HT-29 (cell line): Measurements from ENCODE around the gene DRAXIN. TPM values are rescaled to one million over a fixed set of nuclear protein-coding genes. Genes with fewer than 3 reads are reported as not detected.
A peak's percentile ranks its signal among the peaks of the same experiment; 100 is the strongest.

Experiments used
- DNase-seq: peaks from one replicate; pipeline ENCODE4 v3.0.0-alpha.2; 2015; ENCODE audit warnings: low spot score
- total RNA-seq: library from RNA; depleted of rRNA; stranded (reverse); fragments of >200 nt; shearing (Covaris generic); gene quantifications from 2 replicates; pipeline ENCODE4 v1.2.3, GENCODE V29; 2014

The DRAXIN gene
- total RNA-seq, 1 experiment from 2014 or later: not detected

DNA sequence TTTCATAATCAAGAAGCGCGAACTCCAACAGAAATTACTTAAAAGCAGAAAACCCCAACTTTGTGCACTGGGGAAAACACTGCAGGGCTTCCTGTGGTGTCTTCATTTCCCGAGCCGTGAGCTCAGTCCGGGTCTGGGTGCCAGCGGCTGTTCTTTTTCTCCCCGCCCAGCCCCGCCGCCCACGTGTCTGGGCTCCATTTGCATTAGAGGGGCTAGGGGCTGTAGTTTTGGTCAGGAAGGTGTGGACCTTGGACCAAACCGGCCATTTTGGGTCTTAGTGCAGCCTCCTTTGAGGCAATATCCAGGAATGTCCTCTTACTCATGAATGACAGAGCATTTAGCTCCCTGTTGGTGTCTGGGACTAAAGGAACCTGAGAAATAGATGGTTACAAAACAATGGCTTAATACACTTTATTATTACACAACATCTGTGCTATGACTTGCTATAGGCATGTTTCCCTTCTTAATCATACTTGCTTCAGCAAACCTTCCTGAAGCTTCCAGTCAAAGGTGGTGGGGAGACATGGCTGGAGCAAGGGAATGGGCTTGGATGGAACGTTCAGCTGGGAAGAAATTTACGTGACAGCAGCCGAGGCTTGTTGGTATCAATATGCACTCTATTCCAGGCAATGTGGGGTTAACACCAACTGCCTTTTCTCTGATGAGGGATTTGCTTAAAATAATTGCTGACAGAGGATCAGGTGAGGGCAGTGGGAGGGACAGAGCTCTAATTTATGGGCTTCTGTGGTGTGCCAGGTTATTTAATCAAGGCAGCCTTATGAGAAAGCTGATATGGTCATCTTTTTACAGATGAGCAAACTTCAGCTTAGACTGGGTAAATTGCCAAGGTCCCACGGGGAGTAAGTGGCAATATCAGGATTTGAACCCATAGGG is 45.5 kb downstream of the DRAXIN start:
- DNase-seq: peak; percentile 6

DNA sequence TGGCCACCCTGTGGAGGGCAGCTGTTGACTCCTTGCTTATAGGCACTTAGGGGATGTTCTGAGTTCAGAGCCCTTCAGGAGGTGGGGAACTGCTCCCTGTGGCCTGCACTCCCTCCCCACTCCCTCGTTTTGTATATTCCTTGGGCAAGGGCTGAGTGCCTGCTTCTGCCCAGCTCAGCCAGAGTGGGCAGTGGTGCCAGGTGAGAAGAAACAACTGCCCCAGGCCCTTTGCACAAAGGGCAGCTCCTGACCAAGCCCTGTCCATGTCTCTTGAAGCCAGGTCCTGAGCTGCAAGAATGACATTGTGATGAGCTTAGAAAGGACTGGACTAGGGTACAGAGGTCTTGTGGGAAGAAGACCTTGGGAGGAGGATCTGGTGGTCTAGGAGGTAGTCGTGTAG is 46.6 kb downstream of the DRAXIN start:
- DNase-seq: no peak

DNA sequence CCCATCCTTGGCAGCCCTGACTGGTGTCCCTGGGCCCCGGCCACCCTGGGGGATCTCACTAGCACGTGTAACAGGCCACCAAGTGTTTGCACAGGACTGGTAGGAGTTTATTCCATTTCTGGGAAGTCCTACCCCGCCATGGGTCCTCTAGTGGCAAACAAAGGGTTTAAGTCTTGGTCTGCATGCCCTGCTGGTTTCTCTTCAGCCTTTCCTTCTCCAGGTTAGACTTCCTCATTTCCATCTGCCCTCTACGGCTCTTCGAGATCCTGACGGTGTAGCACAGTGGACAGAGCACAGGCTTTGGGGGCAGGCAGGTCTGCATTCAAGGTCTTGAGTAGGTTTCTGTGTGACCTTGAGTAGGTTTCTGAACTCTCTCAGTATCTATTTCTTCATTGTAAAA is 47.3 kb downstream of the DRAXIN start:
- DNase-seq: no peak

DNA sequence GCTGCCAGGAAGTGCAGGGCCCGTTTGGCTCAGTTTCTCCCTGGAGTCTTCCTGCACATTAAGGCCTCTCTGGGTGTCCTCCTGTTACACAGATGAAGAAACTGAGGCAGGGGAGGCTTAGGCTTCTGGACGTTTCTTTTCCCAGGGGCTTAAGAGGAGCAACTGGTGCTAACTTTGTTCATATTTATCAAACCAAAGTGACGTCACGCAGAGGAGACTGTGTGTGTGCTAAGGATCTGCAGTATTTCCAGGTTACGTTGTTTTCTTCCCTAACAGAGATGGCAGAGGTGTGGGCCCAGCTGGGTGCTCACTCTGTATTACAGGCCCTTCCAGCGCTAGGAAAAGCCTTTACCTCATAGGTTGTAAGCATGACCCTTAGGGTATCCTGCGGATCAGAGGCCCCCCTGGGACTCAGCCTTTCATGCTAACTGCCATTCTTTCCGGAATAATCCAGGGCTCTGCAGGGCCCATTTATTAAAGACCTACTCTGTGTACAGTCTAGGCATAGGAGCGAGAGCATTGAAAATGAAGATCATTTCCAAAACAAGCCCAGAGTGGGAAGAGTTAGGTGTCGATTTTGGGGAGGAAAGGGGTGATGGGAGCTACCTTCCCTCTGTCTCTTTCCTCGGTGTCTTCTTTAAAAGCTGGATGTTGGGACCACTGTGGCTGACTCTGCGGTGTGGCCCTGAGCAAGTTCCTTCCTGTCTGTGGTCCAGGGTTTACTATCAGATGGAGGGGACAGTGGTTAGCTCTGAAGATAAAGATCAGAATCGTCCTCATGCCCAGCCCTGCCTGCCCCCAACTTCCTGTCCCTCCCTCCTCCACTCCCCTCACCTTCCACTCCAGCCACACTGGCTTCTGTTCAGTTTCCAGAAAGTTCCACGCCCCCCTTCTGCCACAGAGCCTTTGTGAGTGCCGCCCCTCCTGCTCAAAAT is 49.0 kb downstream of the DRAXIN start:
- no peak for DNase-seq

DNA sequence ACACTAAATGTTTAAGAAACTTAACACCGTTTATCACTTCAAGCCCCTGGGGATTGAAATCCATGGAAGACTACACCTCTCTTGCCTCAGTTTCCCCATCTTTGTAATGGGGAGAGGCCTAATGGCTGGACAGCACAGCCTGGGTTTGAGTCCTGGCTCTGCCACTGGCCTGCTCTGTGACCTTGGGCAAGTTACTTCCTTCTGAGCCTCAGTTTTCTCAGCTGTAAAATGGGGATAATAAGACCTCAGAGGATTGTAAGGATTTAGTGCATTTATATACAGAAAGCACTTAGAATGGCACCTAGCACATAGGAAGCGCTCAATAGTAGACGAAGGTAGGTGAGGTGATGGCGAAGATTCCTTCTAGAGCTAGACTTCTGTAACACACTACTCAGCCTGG is 50.0 kb downstream of the DRAXIN start:
- DNase-seq: no peak

DNA sequence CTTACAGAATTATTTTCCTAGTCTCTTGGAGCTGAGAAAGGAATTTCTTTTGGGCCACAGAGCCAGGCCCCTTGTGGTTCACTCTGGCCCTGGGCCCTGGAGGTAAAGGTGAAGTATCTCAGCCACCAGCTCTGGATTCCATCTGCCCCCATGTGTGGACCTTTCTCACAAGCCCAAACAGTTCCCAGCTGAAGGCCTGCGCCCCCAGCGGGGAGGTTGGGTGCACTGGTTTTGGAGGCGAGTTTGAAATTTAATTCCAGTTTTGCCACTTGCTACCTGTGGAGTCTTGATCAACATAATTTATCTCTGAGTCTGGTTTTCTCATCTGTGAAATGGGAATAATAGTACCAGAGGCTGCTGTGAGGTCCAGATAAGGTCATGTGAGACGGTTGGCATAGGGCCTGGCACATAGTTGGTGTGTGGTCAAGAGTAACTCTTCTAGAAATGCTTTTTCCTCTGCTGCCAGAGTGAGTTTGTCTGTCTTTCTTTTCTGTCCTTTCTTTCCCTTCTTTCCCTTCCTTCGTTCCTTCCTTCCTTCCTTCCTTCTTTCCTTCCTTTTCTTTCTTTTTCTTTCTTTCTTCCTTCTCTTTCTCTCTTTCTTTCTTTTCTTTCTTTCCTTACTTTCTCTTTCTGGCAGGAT is 50.5 kb downstream of the DRAXIN start:
- DNase-seq: no peak

DNA sequence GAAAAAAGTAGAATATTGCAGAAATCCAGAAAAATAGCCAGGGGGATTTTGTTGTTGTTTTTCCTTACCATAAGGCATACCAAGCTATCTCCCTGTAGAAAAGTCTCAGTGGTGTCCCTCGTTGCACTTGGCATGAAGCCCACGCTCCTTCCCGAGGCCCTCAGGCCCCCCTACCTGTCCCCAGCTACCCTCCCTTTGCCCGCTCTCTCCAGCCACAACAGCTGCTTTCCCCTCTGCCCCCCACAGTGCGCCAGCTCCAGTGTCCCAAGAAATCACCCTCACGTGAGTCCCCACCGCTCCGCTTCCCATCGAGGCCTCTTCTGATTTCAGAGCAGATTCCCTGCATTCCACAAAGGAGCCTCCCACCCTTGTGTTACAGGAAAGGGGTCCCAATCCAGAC is 52.8 kb downstream of the DRAXIN start:
- no peak for DNase-seq

DNA sequence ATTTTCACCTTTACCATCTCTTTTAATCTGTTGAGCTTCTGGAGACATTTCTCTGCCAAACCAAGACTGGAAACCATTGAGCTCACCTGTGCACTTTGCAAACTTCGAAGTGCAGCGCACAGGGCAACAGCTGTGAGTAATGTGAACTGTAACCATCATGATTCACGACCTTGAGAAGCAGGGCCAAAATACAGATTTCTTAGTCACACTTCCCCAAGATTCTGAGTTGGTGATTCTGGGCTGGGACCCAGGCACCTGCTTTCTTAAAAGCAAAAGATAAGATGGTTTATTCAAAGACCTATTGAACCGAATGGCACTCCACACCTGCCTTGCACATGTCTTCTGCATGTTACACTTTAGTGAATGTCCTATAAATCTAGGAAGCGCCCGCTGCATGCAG is 54.6 kb downstream of the DRAXIN start:
- no peak for DNase-seq

DNA sequence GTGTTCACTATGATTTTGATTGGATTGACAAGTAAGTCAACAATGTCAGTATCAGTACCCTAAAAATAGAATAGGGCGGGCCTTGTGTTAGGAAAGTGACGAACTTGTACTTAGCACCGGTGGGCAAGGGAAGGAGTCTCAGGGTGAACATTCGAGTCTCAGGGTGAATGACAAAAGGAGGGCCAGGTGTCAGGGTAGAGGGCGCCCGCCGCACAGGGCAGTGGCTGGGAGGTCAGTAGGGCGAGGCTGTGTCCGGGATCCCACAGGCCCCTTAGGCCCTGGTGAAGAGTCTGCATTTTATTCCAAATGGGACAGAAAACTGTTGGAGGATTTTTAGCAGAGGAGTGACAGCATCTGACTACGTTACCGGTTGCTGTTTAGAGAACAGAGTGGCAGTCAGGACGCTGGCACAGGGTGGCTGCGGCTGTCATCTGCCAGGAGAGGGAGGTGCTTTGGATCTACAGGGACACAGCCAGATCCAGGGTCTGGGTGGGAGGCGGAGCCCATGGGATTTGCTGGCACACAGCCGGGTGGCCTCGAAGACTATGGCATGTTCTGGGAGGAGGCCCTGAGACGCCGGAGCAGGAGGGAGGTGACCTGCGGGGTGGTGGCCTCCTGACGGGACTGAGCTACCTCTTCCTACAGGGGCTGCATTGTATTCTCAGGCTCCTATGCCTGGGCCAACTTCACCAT is 55.4 kb downstream of the DRAXIN start:
- no peak for DNase-seq

DNA sequence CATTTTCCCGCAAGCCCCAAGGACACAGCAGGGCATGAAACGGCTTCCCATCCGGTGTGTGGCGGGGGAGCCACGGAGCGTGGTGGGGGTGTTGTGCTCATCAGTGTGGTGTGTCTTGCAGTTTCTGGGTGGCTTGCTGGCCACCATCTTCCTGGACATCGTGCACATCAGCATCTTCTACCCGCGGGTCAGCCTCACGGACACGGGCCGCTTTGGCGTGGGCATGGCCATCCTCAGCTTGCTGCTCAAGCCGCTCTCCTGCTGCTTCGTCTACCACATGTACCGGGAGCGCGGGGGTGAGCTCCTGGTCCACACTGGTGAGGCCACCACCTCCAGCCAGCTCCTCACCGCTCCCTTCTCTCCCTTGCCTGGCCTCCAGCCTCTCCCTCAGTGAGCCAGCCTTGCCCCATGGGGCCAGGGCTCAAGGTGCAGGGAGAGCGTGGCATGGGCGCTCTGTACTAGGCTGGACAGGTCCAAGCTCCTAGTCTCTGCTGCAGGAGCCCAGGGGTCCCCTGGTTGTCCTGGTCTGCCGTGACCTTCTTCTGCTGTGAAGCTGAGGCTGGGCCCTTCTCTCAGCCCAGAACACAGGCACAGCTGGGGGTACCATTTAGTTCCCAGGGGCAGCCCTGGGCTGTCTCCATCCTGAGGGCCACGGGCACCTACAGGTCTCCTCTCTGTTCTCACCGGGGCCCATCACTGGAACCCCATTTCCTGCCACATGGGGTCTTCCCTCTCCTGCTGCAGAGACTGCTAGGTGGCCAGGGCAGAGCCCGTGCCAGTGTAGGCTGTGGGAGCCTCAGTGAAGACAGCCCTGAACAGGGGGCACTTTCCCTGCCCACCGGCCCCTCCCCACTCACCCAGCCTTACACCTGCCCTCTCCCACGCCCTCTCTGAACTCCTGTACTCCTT is 57.0 kb downstream of the DRAXIN start:
- DNase-seq: no peak

DNA sequence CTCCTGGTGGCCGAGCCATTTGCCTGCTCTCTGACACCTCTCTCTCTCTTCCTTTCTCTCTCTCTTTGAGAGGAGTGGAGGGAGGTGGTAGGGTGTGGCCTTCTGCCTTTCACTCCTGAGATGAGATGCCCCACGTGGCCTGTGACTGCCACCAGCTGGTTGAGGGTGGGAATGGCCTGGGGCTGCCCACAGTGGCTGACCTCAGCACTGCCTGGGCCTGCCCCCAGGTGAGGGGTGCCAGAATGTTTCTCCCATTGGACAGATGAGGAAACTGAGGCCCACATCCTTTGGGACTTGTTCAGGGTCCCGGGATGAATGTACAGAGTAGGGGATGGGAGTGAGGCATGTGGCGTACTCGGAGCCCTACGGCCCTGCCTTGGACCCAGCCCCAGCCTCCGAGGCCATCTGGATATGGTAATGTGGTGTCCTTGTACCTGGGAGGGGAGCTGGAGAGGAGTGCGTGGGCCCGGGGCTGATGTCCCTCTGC is 57.7 kb downstream of the DRAXIN start:
- DNase-seq: peak; percentile 44

DNA sequence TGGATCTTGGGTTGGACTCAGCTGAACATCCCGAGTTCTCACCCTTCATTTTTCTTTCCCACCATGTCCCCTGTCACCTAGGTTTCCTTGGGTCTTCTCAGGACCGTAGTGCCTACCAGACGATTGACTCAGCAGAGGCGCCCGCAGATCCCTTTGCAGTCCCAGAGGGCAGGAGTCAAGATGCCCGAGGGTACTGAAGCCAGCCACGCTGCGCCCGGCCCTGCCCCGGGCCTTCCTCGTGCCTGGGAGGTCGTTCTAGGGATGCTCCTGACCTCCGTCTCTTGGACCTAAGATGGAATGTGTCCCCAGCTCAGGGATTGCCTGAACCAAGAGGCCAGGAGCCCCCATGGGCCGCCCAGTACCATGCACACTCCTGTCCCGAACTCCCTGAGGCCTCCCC is 58.5 kb downstream of the DRAXIN start:
- DNase-seq: no peak

DNA sequence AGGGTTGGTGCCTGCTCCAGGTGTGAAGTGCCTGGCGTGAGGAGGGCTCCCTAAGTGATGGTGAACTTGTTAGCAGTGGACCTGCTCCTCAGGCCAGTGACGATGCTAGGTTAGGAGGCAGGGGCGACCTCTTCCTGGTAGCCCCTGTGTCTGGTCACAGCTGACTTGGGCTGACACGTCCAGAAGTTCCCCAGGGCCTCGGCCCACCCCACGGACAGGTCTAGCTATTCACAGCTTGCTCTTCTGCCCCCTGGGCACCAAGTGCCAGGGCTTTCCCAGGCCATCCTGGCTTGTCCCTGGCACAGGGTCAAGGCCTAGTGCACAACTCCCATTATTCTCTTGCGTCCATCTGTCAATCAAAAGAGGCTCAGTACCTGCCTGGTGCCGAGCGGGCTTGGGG is 59.6 kb downstream of the DRAXIN start:
- DNase-seq: no peak

DNA sequence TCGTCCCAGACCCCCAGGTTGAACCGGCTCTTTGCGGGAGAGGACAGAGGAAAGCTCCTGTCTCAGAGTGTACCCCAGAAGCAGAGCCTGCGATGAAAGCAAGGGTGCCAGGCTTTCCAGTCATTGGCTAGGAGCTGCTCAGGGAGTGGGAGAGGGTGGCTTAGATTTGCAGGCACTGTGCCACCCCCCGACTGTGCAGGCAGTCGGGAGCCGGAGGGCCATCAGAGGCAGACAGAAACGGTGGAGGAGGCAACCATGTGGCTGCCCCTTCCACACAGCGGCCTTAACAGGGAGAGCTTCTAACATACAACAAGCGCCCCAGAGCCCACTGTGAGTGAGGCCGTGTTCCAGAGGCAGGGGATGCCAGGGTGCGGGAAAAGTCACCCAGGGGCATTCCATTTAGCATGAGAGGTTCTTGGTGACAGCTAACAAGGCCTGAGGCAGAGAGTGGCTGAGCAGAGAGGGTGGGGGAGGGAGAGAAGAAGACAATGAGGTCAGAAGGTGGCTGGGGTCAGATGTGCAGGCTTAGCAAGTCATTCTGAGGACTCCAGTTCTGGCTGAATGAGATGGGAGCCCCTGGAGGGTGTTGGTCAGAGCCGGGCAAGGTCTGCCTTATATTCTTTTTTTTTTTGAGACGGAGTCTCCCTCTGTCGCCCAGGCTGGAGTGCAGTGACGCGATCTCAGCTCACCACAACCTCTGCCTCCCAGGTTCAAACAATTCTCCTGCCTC is 61.0 kb downstream of the DRAXIN start:
- no peak for DNase-seq

DNA sequence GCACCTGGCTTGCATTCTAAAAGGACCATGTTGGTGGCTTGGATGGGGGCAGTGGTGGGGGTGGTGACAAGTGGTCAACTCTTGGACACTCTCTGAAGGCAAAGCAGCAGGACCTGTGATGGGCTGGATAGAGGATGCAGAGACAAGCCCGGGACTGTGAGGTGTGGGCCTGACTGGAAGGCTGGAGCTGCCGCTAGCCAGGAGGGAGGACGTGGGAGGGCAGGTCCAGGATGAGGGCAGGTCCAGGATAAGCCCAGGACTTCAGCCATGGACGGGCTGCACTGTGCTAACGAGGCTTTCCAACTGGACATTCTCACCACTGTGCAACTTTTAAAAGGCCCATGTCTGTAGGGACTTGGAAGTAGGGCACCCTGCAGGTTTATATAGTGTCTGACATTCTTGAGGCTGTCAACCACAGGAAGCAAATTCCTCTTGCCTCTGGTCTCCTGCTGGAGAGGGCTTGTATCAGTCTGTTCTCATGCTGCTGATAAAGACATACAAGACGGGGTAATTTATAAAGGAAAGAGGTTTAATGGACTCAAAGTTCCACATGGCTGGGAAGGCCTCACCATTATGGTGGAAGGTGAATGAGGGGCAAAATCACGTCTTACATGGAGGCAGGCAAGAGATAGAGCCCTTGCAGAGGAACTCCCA is 62.2 kb downstream of the DRAXIN start:
- DNase-seq: no peak

DNA sequence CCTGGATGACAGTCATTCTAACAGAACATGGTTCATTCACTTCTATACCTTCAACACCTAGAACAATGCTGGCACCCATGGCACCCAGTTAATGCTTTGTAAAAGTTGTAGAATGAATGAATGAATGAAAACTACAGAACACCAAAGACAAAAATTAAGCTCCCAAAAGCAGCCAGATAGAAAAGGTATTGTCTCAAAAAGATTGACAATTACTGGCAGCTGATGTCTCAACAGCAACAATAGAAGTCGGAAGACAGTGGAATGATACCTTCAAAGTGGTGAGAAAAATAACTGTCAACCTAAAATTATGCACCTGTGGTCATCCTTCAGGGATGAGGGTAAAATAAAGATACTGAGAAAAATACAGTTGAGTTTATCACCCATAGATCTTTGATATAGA is 65.5 kb downstream of the DRAXIN start:
- DNase-seq: no peak

DNA sequence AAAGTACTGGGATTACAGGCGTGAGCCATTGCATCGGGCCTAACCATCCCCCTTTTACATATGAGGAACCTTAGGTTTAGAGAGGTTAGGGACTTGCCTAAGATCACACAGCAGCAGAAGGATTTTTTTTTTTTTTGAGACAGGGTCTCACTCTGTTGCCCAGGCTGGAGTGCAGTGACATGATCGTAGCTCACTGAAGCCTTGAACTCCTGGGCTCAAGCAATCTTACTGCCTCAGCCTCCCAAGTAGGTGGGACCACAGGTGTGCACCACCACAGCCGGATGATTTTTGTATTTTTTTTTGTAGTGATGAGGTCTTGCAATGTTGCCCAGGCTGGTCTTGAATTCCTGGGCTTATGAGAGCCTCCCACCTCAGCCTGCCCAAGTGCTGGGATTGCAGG is 68.3 kb downstream of the DRAXIN start:
- DNase-seq: no peak

DNA sequence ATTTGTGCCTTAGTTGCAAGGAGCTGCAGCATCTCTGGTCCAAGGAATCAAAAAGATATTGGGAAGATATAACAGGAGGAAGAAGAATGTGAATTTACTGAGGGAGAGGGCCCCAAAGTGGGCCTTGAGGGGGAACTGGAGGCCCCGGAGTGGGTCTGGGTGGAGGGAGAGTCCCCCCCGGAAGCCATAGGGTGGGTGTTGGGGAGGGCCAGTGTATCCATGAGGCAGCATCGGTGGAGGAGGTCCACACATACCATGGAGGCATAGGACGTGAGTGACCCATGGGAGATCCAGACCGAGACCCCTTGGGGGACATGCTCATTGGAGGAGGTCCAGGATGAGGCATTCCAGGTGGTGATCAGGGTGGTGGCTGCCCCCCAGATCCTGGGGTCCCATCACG is 69.8 kb downstream of the DRAXIN start:
- no peak for DNase-seq

DNA sequence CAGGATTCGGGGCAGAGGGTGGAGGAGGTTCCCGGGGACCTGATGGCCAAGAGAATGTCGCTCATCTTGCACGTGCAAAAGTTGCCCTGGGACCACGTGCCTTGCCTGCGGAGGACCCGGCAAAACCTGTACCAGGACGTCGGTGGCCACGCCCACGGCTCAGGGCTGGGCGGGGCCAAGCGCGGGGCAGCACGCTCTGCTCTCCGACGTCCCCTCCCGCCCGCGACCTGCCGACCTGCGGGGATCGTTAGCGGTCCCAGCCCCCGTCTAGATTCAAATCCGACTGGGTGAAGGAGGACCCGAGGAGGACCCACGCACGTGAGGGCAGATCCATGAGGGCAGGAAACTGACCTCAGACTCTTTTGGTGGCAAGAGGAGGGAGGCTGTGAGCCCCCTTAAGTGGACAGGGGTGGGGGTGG is 70.5 kb downstream of the DRAXIN start, which contains the start of gene C1orf167:
Gene C1orf167 (plus strand): TSS at position 206 of the 419 bp plus-strand sequence. CDS start 2,208 bp downstream, outside the sequence.
- DNase-seq: no peak
